Activated T-cell treated with anti-CD3 and anti-CD28 coated beads for 1 hour (primary cell): ENCODE data around the gene CYP2A6.
"Not testable (repeated sequence)": the region's sequence is repeated elsewhere in the genome, so short reads cannot be mapped to it uniquely, and the experiment has no call there.

ENCODE experiments used
- DNase-seq: peaks from one replicate; pipeline ENCODE4 v3.0.0-alpha.2; 2020; ENCODE audit warnings: low read depth

Gene CYP2A6

GRCh38 chr19:40843653-40844052 is 6.6 kb downstream of the CYP2A6 start:
- peak; percentile 64 for DNase-seq

- not testable (repeated sequence) for DNase-seq
Measured at GRCh38 chr19:40842997-40843652, 7.1 kb downstream of the CYP2A6 start.

- DNase-seq = not testable (repeated sequence)
Measured at GRCh38 chr19:40842012-40842411, 8.2 kb downstream of the CYP2A6 start.

- not testable (repeated sequence) for DNase-seq
Measured at GRCh38 chr19:40838477-40838876, 11.8 kb downstream of the CYP2A6 start.

- DNase-seq = no peak
Measured at GRCh38 chr19:40836754-40837429, 13.4 kb downstream of the CYP2A6 start.

- not testable (repeated sequence) for DNase-seq
Measured at GRCh38 chr19:40833728-40834533, 16.3 kb downstream of the CYP2A6 start.

GRCh38 chr19:40832431-40832790 is 17.8 kb downstream of the CYP2A6 start:
- DNase-seq = not testable (repeated sequence)

GRCh38 chr19:40831502-40832430 is 18.5 kb downstream of the CYP2A6 start:
- no peak for DNase-seq

- not testable (repeated sequence) for DNase-seq
Measured at GRCh38 chr19:40830741-40831140, 19.5 kb downstream of the CYP2A6 start.

- DNase-seq = no peak
Measured at GRCh38 chr19:40829205-40829604, 21.0 kb downstream of the CYP2A6 start.

GRCh38 chr19:40827386-40828247 is 22.6 kb downstream of the CYP2A6 start:
- no peak for DNase-seq

- DNase-seq = not testable (repeated sequence)
Measured at GRCh38 chr19:40826699-40827385, 23.4 kb downstream of the CYP2A6 start.

- not testable (repeated sequence) for DNase-seq
Measured at GRCh38 chr19:40826312-40826698, 23.9 kb downstream of the CYP2A6 start.

- not testable (repeated sequence) for DNase-seq
Measured at GRCh38 chr19:40825460-40826095, 24.7 kb downstream of the CYP2A6 start.

- DNase-seq = not testable (repeated sequence)
Measured at GRCh38 chr19:40824916-40825315, 25.3 kb downstream of the CYP2A6 start.

- DNase-seq = not testable (repeated sequence)
Measured at GRCh38 chr19:40822704-40823553, 27.3 kb downstream of the CYP2A6 start.

GRCh38 chr19:40822161-40822560 is 28.1 kb downstream of the CYP2A6 start:
- DNase-seq = no peak

- peak; percentile 69 for DNase-seq
Measured at GRCh38 chr19:40819479-40820234, 30.6 kb downstream of the CYP2A6 start.
